ENCODE data around the gene NCAM1.

The NCAM1 gene

GRCh38 chr11:113213549-113213948 is 252.3 kb downstream of the NCAM1 start:
- no peak for DNase-seq

DNA sequence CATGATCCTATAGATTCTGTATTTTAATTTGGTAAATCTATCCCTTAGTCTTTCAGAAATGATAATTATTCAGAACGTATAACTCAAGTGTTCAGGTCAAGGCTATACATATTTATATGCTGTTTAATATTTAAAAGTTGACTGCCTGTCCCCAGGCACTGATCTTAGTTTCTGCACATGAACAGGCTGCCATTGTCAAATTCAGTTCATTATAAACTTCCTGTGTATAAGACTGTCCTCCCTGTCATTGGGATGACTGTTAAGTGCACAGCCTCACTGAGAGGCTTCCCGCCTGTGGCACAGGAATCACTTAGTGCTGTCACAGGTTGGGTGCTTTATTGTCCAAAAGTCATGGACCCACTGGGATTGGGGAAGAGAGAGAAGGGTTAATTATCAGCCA is 261.0 kb downstream of the NCAM1 start:
- DNase-seq = no peak

DNA sequence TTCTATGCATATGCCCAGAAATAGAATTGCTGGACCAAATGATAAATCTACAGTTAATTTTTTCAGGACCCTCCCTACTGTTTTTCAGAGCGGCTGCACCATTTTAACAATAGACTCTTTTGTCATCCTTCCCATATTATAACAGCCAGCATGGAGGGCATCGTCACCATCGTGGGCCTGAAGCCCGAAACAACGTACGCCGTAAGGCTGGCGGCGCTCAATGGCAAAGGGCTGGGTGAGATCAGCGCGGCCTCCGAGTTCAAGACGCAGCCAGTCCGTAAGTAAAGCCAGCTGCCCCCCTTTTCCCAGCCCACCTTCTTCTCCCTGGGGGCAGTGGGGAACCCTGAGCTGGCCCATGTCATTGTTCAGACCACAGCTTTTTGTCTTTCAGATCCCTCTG is 273.7 kb downstream of the NCAM1 start:
- no peak for DNase-seq

GRCh38 chr11:113237261-113237660 is 276.0 kb downstream of the NCAM1 start:
- no peak for DNase-seq

- DNase-seq = no peak
These were observed 277.5 kb downstream of the NCAM1 start for GRCh38 chr11:113238721-113239120.

DNA sequence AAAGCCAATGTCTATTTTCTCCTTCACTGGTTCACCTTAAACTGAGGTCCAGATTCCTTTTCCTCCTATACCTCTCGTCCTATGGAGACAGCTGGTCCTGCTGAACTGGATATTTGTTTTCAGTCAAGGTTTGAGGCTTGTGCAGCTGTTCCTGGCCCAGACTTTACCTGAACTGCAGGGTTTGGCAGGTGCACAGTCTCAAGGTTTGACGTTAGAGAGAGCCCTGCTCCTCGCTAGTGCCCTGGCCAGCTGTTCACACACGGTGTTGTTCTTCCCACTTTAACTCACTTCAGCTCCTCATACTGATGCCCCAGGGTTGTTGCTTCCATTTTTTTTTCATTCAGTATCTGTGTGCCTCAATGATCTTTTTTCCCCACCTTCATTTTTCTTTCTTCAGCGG is 279.2 kb downstream of the NCAM1 start:
- no peak for DNase-seq

DNA sequence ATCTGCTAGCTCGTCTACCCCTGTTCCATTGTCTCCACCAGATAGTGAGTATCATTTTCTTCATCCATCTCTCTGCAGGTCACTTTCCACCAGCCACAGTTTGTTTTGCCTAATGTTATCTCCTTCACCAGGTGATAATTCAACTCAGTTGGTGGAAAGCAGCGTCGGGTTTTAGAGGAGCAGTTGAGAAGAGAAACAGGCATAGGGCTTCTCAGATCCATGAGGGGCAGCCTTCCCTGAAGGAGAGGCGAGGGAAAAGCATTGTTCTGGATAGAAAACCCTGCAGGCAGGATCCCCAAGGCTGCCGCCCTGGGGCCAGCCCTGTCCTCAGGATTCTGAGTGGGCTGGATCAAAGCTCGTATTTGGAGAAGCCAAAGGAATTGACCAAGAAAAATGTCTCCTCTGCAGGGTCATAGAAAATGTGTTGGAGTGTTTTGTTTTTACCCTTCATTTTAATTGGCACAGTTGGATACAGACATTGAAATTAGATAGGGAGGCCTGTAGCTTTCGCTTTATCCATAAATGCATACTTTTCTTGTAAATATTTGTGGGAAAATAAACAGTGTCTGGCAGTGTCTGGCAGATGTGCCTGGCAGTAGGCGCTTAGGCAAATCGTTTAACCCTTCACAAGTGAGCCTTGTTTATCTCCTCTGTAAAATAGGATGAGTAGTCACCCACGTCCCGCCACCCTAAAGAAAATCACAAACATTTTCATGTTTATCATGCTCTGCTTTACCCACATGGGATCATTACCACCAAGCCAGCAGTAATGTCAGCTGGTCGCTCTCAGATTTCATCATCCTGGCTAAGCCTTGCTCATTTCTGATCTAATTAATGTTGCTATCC is 279.8 kb downstream of the NCAM1 start:
- no peak for DNase-seq

DNA sequence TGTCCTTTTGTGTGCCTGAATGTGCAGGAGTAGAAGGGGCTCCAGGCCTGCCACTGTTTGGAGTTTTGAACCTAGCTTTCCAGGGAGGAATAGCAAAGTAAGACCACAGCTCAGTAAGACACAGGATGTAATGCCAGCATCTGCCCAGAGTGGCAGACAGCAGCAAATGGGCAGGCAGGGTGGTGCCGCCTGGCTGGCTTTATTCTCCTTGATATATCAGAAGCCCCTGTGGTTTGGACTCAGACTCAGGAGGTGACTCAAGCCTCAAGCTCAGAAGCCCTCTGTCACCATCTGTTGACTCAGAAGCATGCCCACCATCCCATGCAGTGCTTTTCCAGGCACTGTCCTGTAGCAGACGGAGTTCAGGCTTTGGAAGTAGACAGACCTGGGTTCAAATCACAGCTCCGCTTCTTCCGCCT is 280.4 kb downstream of the NCAM1 start:
- no peak for DNase-seq

DNA sequence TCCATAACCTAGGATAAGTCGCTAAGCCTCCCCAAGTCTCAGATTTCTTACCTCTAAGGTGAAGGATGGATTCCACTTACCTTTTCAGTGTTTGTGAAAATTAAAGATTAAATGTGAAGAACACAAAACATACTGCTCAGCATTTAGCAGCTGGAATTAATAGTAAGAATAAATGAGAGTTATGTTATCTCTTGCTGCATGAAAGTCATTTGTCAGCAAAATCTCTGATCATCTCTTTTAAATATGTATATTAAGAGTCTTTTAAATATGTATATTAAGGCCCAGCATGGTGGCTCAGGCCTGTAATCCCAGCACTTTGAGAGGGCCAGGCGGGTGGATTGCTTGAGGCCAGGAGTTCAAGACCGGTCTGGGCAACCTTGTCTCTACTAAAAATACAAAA is 280.8 kb downstream of the NCAM1 start:
- DNase-seq = no peak

DNA sequence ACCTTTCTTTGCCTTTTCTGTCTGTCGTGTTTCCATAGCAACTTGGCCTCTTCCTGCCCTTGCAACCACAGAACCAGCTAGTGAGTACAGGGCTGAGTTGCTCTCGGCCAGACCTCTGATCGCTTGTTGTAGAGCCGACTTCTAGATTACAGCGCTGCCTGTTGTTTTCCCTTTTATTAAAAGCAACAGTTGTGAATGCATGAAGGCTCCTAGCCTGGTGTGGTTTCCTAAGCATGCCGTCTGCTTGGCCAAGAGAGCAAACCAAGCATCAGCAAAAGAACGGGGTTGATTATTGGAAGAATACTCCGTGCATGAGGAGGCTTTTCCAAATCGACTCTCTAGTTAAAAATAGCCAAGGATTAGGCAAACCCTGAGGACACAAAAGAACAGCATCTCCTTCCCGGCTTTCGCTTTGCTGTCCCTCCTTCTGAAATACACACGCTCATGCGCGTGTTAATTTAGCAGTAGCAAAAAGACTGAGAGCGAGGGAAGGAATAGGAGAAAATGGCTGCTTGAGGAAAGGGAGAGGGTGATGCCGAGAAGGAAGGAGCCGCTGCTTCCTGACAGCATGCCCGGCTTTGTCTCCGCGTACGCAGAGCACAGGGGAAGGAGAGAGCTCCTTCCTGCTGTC is 281.7 kb downstream of the NCAM1 start:
- no peak for DNase-seq

GRCh38 chr11:113243696-113244095 is 282.5 kb downstream of the NCAM1 start:
- no peak for DNase-seq

GRCh38 chr11:113245216-113245615 is 284.0 kb downstream of the NCAM1 start:
- DNase-seq = no peak

- DNase-seq = no peak
These were observed 286.0 kb downstream of the NCAM1 start for GRCh38 chr11:113247221-113247620.

DNA sequence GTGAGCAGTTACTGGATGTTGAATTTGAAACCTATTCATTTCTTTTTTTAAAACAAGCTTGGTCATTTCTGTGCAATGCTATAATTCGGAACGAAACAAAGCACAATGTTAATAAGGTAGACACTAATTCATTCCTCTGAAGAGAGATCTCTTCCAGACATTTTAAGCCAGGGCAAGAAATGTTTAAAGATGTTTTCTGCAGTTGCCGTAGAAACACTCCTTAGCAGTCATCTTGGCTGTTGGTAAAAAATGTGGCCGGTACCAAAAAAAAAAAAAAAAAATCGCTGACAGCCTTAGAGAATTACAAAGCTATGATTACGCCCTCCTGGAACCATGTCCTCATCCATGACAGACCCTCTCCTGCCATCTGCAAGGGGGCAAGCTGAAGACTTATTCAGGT is 286.7 kb downstream of the NCAM1 start:
- no peak for DNase-seq

DNA sequence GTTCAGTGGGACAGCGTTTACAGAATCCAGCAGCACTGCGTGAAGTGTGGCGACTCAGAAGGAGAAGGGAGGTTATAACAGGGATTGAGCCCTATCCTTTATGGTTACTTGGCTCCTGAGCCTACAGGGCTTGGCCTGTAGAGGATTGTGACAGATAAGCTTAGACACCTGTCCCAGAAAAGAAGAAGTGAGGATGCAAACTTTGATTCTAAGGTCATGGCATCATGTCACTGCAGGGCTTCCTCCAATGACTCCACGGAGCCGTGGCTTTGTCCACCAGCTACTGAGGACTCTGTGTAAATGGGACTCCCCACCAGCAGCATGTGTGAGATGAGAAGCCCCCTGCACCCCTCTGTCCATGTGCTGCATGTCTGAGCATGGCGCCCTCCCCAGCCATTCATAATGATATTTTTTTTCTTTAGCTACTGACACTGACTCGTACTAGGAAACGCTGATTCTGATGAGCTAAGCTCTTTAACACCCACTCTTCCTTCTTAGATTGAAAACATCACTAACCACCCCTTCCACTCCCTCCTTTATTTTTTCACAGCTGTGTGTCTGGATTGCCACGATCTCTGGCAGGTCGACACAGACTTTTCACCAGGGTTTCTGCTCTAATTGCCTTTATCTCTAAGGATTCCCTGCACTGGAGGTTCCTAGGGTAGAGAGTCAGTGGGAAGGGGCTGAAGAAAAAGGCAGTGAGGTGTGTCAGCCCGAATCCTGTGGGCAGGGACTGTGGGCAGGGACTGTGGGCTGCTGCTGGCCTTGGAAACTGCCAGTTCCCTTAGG is 287.7 kb downstream of the NCAM1 start:
- DNase-seq = no peak

- no peak for DNase-seq
These were observed 288.2 kb downstream of the NCAM1 start for GRCh38 chr11:113249491-113249763.

DNA sequence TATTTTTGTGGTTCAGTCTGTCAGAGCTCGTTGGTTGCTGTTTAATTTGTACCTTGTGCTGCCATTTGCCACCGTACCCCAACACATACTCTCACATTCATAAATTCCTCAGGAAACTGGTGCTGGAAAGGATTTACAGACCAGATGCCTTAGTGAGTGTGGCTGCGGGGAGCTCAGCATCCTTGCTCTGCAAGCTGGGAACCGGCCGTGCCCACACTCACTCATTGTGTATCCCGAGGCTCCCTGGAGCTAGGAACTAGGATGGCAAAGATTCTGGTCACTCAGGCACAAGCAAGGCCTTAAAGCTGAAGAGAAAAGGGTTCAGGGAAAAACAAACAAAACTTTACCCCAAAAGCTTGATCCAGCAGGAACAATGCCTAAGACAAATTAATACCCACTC is 288.6 kb downstream of the NCAM1 start:
- DNase-seq = no peak

DNA sequence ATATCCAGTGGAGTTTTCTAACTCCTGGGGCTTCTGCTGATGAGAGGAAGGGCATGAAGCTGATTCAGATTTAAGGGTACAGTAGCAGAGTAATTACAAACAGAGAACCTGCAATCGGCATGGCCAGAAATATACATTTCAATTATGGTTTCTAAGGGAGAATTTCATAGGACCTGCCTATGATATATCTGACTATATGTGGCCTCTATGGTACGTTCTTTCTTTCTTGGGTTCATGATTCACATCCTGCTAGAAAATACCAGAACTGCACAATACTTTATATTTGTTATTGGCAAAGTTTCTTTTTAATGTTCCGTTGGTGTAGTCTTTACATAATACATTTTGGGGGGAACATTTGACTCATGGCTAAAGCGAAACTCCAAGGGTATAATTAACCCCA is 290.1 kb downstream of the NCAM1 start:
- no peak for DNase-seq

DNA sequence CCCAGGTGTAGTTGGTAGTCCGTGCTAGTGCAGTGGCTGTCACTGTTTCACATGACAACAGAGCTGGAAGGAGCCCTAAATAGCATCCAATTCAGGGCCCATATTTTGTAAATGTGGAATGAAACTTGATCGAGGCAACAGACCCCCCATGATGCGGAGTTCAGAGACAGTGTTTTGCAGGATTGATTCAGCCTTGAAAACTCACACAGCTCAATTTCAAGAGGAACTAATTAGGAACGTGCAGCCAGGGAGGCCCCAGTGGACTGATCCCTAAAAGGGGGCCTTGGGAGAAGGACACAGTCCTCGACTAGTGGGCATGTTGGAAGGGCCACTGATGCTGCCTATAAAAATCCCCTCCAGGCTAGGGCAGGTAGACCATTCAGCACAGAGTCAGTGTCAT is 292.2 kb downstream of the NCAM1 start:
- no peak for DNase-seq

GRCh38 chr11:113255096-113255495 is 293.9 kb downstream of the NCAM1 start:
- no peak for DNase-seq

DNA sequence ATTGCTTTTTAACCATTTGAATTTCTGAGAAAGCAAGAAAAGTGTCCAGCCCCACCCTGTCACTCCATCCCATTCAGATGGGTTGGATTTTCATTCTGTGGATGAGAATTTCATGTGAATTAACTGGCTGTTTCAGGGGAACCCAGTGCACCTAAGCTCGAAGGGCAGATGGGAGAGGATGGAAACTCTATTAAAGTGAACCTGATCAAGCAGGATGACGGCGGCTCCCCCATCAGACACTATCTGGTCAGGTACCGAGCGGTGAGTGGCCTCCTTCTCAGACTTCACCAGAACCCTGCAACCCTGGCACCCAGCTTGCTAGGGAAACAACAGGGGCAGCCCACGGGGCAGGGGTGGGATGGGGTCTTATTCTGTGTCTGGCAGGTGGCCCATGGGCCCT is 294.5 kb downstream of the NCAM1 start:
- DNase-seq = no peak

- DNase-seq = no peak
These were observed 295.4 kb downstream of the NCAM1 start for GRCh38 chr11:113256431-113257202.

DNA sequence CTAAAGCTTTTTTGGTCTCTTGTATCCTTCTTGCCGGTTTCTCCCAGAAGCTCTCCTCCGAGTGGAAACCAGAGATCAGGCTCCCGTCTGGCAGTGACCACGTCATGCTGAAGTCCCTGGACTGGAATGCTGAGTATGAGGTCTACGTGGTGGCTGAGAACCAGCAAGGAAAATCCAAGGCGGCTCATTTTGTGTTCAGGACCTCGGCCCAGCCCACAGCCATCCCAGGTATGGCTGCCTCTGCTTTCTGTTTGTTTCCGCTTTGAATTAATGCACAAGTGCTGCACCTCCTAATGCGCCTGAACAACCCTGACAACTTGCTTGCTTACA is 298.8 kb downstream of the NCAM1 start:
- no peak for DNase-seq

DNA sequence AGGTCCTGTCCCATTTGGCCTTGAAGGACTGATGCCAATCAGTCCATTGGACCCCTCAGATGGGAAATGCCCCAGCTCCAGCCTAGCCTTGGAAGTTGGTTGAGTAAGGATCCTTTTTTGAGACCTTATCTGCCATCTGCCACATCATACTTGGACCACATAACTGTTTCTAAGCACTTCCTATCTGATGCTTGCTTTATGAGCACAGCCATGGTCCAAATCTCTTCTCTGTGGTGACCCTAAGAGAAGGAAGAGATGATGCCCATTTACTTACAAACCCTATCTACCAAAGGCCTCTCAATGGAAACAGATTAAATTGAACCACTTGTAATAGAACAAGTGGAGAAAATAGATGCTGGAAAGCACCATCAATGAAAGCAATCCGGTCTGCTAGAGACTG is 299.3 kb downstream of the NCAM1 start:
- no peak for DNase-seq
